WERI-Rb-1 (cell line): ENCODE results near the gene ARSI.

ENCODE experiments used
- DNase-seq: peaks from one replicate; pipeline ENCODE4 v3.0.0-alpha.2; 2020
- H3K27ac ChIP-seq: fragments of 250-450 bp; sonication (Bioruptor Pico); 2 replicates; pipeline ENCODE4 v1.5.1; 2020; ENCODE audit warnings: mild to moderate bottlenecking, moderate library complexity
- H3K27me3 ChIP-seq: fragments of 250-450 bp; sonication (Bioruptor Pico); 2 replicates; pipeline ENCODE4 v1.5.1; 2021; ENCODE audit warnings: mild to moderate bottlenecking, low read depth, moderate library complexity; ENCODE audit not compliant: insufficient read depth, severe bottlenecking
- H3K36me3 ChIP-seq: fragments of 250-450 bp; sonication (Bioruptor Pico); 2 replicates; pipeline ENCODE4 v1.5.1; 2020; ENCODE audit warnings: mild to moderate bottlenecking, moderate library complexity
- H3K4me3 ChIP-seq: 2 replicates; pipeline ENCODE4 v1.5.1; 2011; ENCODE audit warnings: low read depth, mild to moderate bottlenecking, control low read depth, low read length
- H3K9me3 ChIP-seq: fragments of 250-450 bp; sonication (Bioruptor Pico); 2 replicates; pipeline ENCODE4 v1.5.1; 2021; ENCODE audit warnings: mild to moderate bottlenecking, moderate library complexity; ENCODE audit not compliant: severe bottlenecking
- TF ChIP-seq, protein P1 (sequence below): IDR thresholded peaks from 2 replicates; pipeline ENCODE4 v1.5.1; 2011; ENCODE audit warnings: low read depth, mild to moderate bottlenecking, control low read depth, inconsistent platforms, low read length

The ARSI gene

DNA sequence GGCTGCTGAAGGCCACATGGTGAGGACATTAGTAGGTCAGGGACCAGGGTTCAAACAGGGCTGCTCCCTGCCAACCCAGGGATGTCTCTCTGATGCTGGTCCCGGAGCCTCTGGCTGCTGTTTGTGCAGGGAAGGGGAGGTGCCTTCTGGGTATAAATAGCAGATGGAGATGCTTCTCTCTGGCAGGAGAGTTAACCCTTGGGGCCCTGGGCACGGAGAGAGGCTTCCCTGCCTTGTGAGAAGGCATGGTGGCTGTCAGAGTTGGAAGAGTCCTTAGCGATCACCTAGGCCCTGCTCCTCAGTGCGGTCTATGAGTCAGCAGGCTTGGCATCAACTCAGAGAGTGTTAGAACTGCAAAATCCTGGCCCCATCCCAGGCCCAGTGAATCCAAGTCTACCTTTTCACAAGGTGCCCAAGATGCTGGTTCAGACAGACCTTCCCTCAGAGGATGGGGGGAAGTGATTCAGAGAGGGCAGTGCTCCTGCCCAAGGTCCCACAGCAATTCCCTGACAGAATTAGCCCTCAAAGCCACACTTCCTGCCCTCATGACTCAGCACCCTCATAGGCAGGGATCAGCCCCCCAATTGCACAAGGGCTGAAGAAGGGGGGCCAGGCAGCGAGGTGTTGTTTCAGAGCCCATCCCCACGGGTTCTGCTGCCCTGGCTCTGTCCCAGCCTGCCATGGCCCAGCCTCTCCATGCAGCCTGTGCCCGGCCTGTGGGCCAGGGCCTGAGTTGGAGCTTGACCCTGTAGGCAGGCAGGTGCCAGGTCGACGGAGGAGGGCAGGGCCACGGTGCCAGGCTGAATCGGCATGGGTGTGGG lies 38.7 kb downstream of the ARSI start:
- TF ChIP-seq, protein P1, sequence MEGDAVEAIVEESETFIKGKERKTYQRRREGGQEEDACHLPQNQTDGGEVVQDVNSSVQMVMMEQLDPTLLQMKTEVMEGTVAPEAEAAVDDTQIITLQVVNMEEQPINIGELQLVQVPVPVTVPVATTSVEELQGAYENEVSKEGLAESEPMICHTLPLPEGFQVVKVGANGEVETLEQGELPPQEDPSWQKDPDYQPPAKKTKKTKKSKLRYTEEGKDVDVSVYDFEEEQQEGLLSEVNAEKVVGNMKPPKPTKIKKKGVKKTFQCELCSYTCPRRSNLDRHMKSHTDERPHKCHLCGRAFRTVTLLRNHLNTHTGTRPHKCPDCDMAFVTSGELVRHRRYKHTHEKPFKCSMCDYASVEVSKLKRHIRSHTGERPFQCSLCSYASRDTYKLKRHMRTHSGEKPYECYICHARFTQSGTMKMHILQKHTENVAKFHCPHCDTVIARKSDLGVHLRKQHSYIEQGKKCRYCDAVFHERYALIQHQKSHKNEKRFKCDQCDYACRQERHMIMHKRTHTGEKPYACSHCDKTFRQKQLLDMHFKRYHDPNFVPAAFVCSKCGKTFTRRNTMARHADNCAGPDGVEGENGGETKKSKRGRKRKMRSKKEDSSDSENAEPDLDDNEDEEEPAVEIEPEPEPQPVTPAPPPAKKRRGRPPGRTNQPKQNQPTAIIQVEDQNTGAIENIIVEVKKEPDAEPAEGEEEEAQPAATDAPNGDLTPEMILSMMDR = no peak
- no peak overlapping the region for H3K4me3 ChIP-seq
- DNase-seq = peak; percentile 46

DNA sequence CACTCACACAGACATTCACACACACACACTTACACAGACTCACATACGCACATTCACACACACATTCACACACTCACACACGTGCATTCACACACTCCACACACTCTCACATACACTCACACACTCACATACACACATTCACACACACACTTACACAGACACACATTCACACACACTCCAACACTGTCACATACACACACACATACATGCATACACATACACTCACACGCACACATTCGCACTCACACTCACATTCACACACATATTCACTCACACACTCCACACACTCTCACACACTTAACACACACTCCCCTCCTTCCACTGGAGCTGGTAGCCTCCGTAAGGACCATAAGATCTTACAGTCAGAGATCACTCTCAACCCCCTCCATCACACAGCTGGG lies 39.3 kb downstream of the ARSI start:
- Histone ChIP-seq H3K27me3 (no peaks in the 10 kb centered on the region), H3K36me3 (no peaks in the 10 kb centered on the region), H3K4me3 (no peak overlapping the region), H3K27ac (no peak overlapping the region), H3K9me3 (no peaks in the 10 kb centered on the region)
- DNase-seq = no peak
- TF ChIP-seq, protein P1 = no peak

More for the DNA sequence above, 38.7 kb downstream of the ARSI start:
- H3K9me3 ChIP-seq = no peaks in the 10 kb centered on the region
- H3K27ac ChIP-seq = no peak overlapping the region
- H3K36me3 ChIP-seq = no peaks in the 10 kb centered on the region
- H3K27me3 ChIP-seq = no peaks in the 10 kb centered on the region

DNA sequence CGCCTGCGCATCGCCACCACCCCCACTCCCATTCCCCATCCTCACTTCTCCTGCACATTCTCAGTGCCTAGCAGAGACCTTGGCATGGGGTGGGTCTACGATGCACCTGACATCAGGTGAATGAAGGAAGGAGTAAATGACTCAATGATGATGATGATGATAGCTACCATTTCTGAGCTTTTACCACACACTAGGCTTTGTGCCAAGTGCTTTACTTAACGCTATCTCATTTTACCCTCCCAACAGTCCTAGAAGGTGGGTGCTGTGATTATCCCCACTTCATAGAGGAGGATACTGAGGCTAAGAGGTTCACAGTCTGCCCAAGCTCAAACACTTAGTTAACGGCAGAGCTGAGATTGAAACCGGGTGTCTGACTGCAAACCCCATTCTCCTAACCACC lies 40.2 kb downstream of the ARSI start:
- Histone ChIP-seq H3K4me3 (no peak overlapping the region), H3K9me3 (no peaks in the 10 kb centered on the region), H3K27ac (no peak overlapping the region), H3K27me3 (no peaks in the 10 kb centered on the region), H3K36me3 (no peaks in the 10 kb centered on the region)
- TF ChIP-seq, protein P1 = no peak
- DNase-seq = no peak

DNA sequence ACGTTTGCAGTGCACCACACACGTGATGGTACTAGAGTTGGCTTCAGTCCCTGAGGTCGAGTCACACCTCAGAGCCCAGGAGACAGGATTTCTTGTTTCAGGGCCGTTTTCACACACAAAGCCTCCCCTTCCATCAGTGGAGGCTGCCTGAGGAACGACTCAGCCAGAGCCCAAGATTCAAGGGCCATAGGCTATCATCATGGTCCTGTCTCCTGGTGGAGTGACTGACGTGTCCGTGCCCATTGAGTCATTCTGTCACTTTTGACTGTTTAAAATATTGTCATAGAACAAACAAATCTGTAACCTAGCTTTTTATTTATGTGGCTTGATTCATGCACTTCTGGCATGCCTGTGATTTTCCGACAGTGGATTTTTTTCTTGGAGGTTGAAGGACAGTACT lies 41.5 kb downstream of the ARSI start:
- Histone ChIP-seq H3K27ac (no peak overlapping the region), H3K9me3 (no peaks in the 10 kb centered on the region), H3K4me3 (no peak overlapping the region), H3K36me3 (no peaks in the 10 kb centered on the region), H3K27me3 (no peaks in the 10 kb centered on the region)
- DNase-seq = no peak
- TF ChIP-seq, protein P1 = no peak

DNA sequence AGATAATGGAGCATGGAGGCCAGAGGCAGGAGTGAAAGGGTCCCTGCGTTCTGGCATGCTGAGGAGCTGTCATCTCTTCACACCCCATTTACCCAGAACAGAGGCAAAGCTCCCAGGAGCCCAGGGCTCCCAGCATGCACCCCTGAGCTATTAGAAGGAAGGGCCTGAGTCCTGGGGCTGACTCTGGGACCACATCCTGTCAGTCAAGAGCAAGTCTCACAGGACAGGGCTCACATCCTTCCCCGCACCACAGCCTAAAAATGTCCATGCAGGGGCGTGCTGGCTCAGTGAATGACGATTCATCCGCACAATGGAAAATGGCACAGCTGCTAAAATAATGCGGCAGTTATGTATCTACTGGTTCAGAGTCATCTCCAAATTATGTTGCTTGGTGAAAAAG lies 44.6 kb downstream of the ARSI start:
- TF ChIP-seq, protein P1 = no peak
- Histone ChIP-seq H3K27ac (no peak overlapping the region), H3K4me3 (no peak overlapping the region), H3K36me3 (no peaks in the 10 kb centered on the region), H3K9me3 (no peaks in the 10 kb centered on the region), H3K27me3 (no peaks in the 10 kb centered on the region)
- no peak for DNase-seq

DNA sequence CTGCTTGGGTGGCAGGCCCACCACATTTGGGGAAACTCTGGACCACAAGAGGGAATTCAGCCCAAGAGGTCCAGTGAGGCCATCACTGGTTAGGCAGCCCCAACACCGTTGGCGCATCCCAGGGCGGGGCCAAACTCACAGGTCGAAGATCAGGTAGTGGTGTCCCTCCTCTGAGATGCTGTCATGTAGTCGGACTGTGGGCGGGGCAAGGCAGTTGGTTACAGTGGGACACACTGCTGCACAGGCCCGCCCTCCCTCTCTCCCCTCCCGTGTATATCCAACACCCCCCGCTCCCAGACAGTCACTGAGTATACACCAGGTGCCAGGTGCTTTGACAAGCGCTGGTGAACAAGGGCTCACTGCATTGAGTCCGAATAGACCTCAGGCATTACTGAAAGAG lies 45.3 kb downstream of the ARSI start:
- H3K27ac ChIP-seq = no peak overlapping the region
- H3K4me3 ChIP-seq = no peak overlapping the region
- no peaks in the 10 kb centered on the region for H3K27me3 ChIP-seq
- no peaks in the 10 kb centered on the region for H3K36me3 ChIP-seq
- TF ChIP-seq, protein P1 = no peak
- no peak for DNase-seq
- no peaks in the 10 kb centered on the region for H3K9me3 ChIP-seq
